HCT116 (cell line): Measurements from ENCODE around the gene SH3PXD2A. TPM values are rescaled to one million over a fixed set of nuclear protein-coding genes. Genes with fewer than 3 reads are reported as not detected.

ENCODE experiments used
- ATAC-seq: fragments of 200-7000 bp; cut with Tn5 transposase; 2 replicates; pipeline ENCODE4 v1.9.1; 2020; ENCODE audit warnings: mild to moderate bottlenecking, moderate library complexity
- BruUV-seq: library from RNA; stranded (reverse); fragments of 400-500 nt; replicated peaks from 2 replicates; lab custom pipeline; 2021; lab: Mats Ljungman, UMichigan
- CTCF ChIA-PET: fragments of 300-600 bp; sonication (Branson Sonifier 250); formaldehyde crosslinking; loops from one replicate; lab custom pipeline; 2021; ENCODE audit warnings: antibody characterized with exemption; lab: Charles Lee
- POLR2A ChIA-PET: fragments of 300-600, 350-600 bp; sonication (Branson Sonifier 250); formaldehyde crosslinking; loops from one replicate; lab custom pipeline; 2021; ENCODE audit warnings: antibody characterized with exemption; lab: Charles Lee
- RAD21 ChIA-PET, 2 experiments: fragments of 300-600 bp; sonication (Branson Sonifier 250); formaldehyde crosslinking; loops; one replicate each; lab custom pipeline; 2023; ENCODE audit warnings: low total read pairs in 2 of 2; ENCODE audit not compliant: uncharacterized antibody in 2 of 2, unreplicated experiment in 2 of 2, low non-redundant PET in 1 of 2; lab: Charles Lee
- DNase-seq: peaks from one replicate; pipeline ENCODE4 v3.0.0-alpha.2; 2010; ENCODE audit warnings: low read depth, low spot score
- H2AFZ ChIP-seq: fragments of 200-600 bp; shearing (Covaris generic), sonication (generic); 2 replicates; pipeline ENCODE4 v1.6.1; 2017; ENCODE audit warnings: low read depth, mixed run types, mixed read lengths, antibody characterized with exemption, low read length; ENCODE audit not compliant: poor library complexity, severe bottlenecking
- H3K27ac ChIP-seq: 2 replicates; pipeline ENCODE4 v1.5.1; 2012; ENCODE audit warnings: low read depth, low read length
- H3K27me3 ChIP-seq: fragments of 200-600 bp; sonication (generic); 2 replicates; pipeline ENCODE4 v1.6.1; 2016; ENCODE audit warnings: mixed run types, low read length, mixed read lengths; ENCODE audit not compliant: insufficient read depth
- H3K36me3 ChIP-seq, 2 experiments: fragments of 200-500 bp in 1 of 2; fragments of 200-600 bp in 1 of 2; sonication (Bioruptor generic) in 1 of 2; sonication (generic) in 1 of 2; 2 replicates each; pipeline versions ENCODE4 v1.5.1 to v1.6.1; 2014 to 2016; ENCODE audit warnings: low read length in 2 of 2, inconsistent platforms in 1 of 2, mixed read lengths in 1 of 2, mixed run types in 1 of 2; ENCODE audit not compliant: insufficient read depth in 2 of 2, control insufficient read depth in 1 of 2
- H3K4me1 ChIP-seq, 2 experiments: fragments of 200-600 bp in 1 of 2; sonication (generic) in 1 of 2; 2 replicates each; pipeline versions ENCODE4 v1.5.1 to v1.6.1; 2012 to 2017; ENCODE audit warnings: low read length in 2 of 2, inconsistent platforms in 1 of 2, mild to moderate bottlenecking in 1 of 2, mixed read lengths in 1 of 2, mixed run types in 1 of 2, moderate library complexity in 1 of 2; ENCODE audit not compliant: insufficient read depth in 2 of 2, control insufficient read depth in 1 of 2
- H3K4me2 ChIP-seq: fragments of 200-600 bp; sonication (generic); 2 replicates; pipeline ENCODE4 v1.6.1; 2017; ENCODE audit warnings: mixed run types, low read length, mixed read lengths
- H3K4me3 ChIP-seq, 2 experiments: fragments of 200-600 bp in 1 of 2; sonication (generic) in 1 of 2; replicated peaks in 1 of 2; 2 replicates each; pipeline ENCODE4 v1.5.1; 2011 to 2016; ENCODE audit warnings: low read length in 2 of 2, control low read depth in 1 of 2, low read depth in 1 of 2, mild to moderate bottlenecking in 1 of 2, mixed read lengths in 1 of 2, mixed run types in 1 of 2
- H3K79me2 ChIP-seq: fragments of 200-600 bp; sonication (generic); 2 replicates; pipeline ENCODE4 v1.6.1; 2017; ENCODE audit warnings: mild to moderate bottlenecking, mixed run types, low read length, moderate library complexity, mixed read lengths; ENCODE audit not compliant: insufficient read depth
- H3K9ac ChIP-seq: fragments of 200-600 bp; sonication (generic); 2 replicates; pipeline ENCODE4 v1.6.1; 2016; ENCODE audit warnings: low read length, mixed read lengths
- H3K9me2 ChIP-seq: fragments of 200-600 bp; sonication (generic), shearing (Covaris generic); 2 replicates; pipeline ENCODE4 v1.6.1; 2017; ENCODE audit warnings: mixed run types, mild to moderate bottlenecking, moderate library complexity; ENCODE audit not compliant: insufficient read depth
- H3K9me3 ChIP-seq, 2 experiments: fragments of 200-500 bp in 1 of 2; fragments of 200-600 bp in 1 of 2; sonication (Bioruptor generic) in 1 of 2; sonication (generic) in 1 of 2; 2 replicates each; pipeline ENCODE4 v1.6.1; 2014 to 2017; ENCODE audit warnings: low read length in 2 of 2, mixed read lengths in 2 of 2, inconsistent platforms in 1 of 2, low read depth in 1 of 2, mild to moderate bottlenecking in 1 of 2, mixed run types in 1 of 2, moderate library complexity in 1 of 2; ENCODE audit not compliant: control insufficient read depth in 1 of 2, insufficient read depth in 1 of 2
- H4K20me1 ChIP-seq: fragments of 200-600 bp; sonication (generic), shearing (Covaris generic); 2 replicates; pipeline ENCODE4 v1.6.1; 2017; ENCODE audit warnings: mixed run types, mild to moderate bottlenecking, moderate library complexity; ENCODE audit not compliant: insufficient read depth
- CBX3 ChIP-seq: IDR thresholded peaks from 2 replicates; pipeline ENCODE4 v1.6.1; 2012; ENCODE audit warnings: low read depth
- EZH2phosphoT487 ChIP-seq: fragments of 200-600 bp; IDR thresholded peaks from 2 replicates; pipeline ENCODE4 v1.6.1; 2018; ENCODE audit warnings: antibody characterized with exemption, borderline replicate concordance
- POLR2AphosphoS5 ChIP-seq: IDR thresholded peaks from 2 replicates; pipeline ENCODE4 v1.6.1; 2011; ENCODE audit warnings: mild to moderate bottlenecking, low read depth, low read length, moderate library complexity
- intact Hi-C: fragments of 100-400 bp; cut with micrococcal nuclease; formaldehyde crosslinking; loops from 2 replicates; pipeline ENCODE4 v1.10.0; 2022
- total RNA-seq: library from RNA; stranded (reverse); gene quantifications from one replicate; pipeline ENCODE4 v1.2.1, GENCODE V29; 2021; ENCODE audit not compliant: unreplicated experiment
- TF ChIP-seq, protein P1 (sequence below), 3 experiments: fragments of 200-600 bp in 1 of 3; sonication (generic) in 1 of 3; IDR thresholded peaks in 2 of 3; conservative IDR thresholded peaks in 1 of 3; 2 replicates each; pipeline ENCODE4 v1.5.1; 2012 to 2017; ENCODE audit warnings: low read depth in 2 of 3, low read length in 2 of 3, antibody characterized with exemption in 1 of 3, borderline replicate concordance in 1 of 3, control low read depth in 1 of 3, mild to moderate bottlenecking in 1 of 3, mixed read lengths in 1 of 3, mixed run types in 1 of 3, moderate library complexity in 1 of 3; ENCODE audit not compliant: insufficient read depth in 1 of 3
- TF ChIP-seq, protein P2 (sequence below): IDR thresholded peaks from 2 replicates; pipeline ENCODE4 v1.6.1; 2012

SH3PXD2A gene
- total RNA-seq, 1 experiment from 2014 or later = 8.7 TPM

DNA sequence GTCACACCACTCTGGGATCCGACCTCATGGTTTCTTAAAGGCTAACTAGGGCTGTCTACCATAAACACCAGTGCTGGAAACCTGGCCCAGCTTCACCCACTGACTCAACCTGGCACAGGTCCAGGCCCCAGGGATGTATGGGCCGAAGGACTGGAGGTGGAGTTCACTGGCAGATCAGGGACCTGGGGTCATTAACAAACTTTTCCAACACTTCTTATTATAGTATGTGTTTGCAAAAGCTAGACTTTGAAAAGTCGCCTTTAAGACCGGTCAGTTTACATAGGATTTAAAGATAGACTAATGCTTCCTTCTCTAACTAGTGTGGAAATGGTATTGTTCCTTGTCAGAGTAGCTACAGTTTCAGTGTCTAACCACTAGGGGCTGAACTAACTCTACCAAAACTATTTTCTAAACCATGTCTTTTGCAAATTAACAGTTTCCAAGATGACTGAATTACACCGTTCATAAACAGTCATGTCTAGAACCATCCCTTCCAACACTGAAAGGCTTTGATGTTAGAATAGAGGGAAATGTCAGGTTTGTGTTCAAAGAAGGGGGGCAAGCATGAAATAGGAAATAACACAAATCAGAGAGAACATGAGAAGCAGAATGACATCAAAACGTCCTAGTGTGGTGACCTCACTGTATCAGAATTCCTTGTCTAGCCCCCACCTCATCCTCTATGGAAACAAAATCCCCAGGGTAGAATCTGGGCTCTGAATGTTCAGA lies 32.9 kb upstream of the SH3PXD2A start:
- no peak for TF ChIP-seq EZH2phosphoT487
- no peak for TF ChIP-seq CBX3
- TF ChIP-seq, protein P1, sequence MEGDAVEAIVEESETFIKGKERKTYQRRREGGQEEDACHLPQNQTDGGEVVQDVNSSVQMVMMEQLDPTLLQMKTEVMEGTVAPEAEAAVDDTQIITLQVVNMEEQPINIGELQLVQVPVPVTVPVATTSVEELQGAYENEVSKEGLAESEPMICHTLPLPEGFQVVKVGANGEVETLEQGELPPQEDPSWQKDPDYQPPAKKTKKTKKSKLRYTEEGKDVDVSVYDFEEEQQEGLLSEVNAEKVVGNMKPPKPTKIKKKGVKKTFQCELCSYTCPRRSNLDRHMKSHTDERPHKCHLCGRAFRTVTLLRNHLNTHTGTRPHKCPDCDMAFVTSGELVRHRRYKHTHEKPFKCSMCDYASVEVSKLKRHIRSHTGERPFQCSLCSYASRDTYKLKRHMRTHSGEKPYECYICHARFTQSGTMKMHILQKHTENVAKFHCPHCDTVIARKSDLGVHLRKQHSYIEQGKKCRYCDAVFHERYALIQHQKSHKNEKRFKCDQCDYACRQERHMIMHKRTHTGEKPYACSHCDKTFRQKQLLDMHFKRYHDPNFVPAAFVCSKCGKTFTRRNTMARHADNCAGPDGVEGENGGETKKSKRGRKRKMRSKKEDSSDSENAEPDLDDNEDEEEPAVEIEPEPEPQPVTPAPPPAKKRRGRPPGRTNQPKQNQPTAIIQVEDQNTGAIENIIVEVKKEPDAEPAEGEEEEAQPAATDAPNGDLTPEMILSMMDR (IDR thresholded peaks at IDR 0.05 in 2 of 3, conservative IDR thresholded peaks at IDR 0.05 in 1 of 3; ENCODE audit: borderline replicate concordance in 1 of 3, insufficient read depth in 1 of 3, low read depth in 2 of 3, low read length in 2 of 3) = peak in 2 of 3 experiments; percentile 85 to 99; a peak in 4 of 6 replicates
- TF ChIP-seq POLR2AphosphoS5 = peak; percentile 32; the same call in 1 of the 2 replicates
- TF ChIP-seq, protein P2, sequence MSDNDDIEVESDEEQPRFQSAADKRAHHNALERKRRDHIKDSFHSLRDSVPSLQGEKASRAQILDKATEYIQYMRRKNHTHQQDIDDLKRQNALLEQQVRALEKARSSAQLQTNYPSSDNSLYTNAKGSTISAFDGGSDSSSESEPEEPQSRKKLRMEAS = no peak
- Histone ChIP-seq H3K9ac (no peak overlapping the region), H3K27ac (peak overlapping the region; percentile 7), H3K36me3 (peaks cover 11 to 25% of the 10 kb centered on the region in 2 experiments; a peak in 3 of 4 replicates), H2AFZ (no peak overlapping the region), H3K9me2 (no peaks in the 10 kb centered on the region), H3K4me3 (no peak overlapping the region), H3K4me2 (peak overlapping the region; percentile 24), H4K20me1 (no peaks in the 10 kb centered on the region), H3K4me1 (peaks cover 43 to 52% of the 10 kb centered on the region in 2 experiments), H3K27me3 (no peaks in the 10 kb centered on the region), H3K9me3 (no peaks in the 10 kb centered on the region), H3K79me2 (no peaks in the 10 kb centered on the region)
- intact Hi-C loops = loop anchor here (1.0 to 5.0 kb wide), 10 partner anchors 129 to 734 kb away; partner anchors contain the start of gene CFAP58
- POLR2A ChIA-PET = interaction anchor here (1.0 to 1.5 kb wide), 6 partner anchors 11 to 386 kb away, joined by 3 to 5 read pairs (median 4); partner anchors contain the start of genes GSTO2 and SFR1
- CTCF ChIA-PET = interaction anchor here (0.5 to 5.5 kb wide), 39 partner anchors 8 to 734 kb away, joined by 3 to 48 read pairs (median 5); partner anchors contain the start of genes GSTO1, SFR1 and STN1
- RAD21 ChIA-PET = interaction anchor here (0.6 to 1.4 kb wide), 9 partner anchors 45 to 386 kb away, joined by 3 to 8 read pairs (median 5); no protein-coding TSS in a partner anchor
- no TSS peak for BruUV-seq
- DNase-seq (peak; percentile 61), ATAC-seq (peak; percentile 68)
